GM12875 (cell line): ENCODE results near the gene SHISA6.

Experiments used
- H3K4me3 ChIP-seq: one replicate; pipeline ENCODE4 v1.5.1; 2011; ENCODE audit warnings: low read depth, low read length, control low read depth
- TF ChIP-seq, protein P1 (sequence below): IDR thresholded peaks from 2 replicates; pipeline ENCODE4 v1.5.1; 2011; ENCODE audit warnings: low read depth, mild to moderate bottlenecking, control low read depth, inconsistent platforms, low read length, moderate library complexity, borderline replicate concordance; ENCODE audit not compliant: insufficient read depth

SHISA6 gene

DNA sequence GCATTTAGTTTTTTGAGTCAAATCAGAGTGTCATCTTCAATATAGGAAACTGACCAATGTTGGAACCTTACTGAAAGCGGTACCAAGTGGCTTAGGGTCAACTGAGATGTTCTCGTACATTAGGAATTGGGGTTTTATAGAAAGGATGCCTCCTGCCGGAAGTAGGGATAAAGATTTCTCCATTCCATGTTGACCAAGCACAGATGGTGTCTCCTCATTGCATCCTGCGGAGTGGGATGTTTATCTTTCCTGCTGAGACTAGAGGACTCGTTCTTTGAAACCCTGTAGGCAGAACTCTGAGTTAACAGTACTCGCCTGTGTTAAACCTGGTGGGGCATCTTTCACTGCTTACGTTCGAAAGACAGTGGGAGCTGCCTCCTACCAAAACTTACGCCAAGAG is 1.4 kb downstream of the SHISA6 start:
- TF ChIP-seq, protein P1, sequence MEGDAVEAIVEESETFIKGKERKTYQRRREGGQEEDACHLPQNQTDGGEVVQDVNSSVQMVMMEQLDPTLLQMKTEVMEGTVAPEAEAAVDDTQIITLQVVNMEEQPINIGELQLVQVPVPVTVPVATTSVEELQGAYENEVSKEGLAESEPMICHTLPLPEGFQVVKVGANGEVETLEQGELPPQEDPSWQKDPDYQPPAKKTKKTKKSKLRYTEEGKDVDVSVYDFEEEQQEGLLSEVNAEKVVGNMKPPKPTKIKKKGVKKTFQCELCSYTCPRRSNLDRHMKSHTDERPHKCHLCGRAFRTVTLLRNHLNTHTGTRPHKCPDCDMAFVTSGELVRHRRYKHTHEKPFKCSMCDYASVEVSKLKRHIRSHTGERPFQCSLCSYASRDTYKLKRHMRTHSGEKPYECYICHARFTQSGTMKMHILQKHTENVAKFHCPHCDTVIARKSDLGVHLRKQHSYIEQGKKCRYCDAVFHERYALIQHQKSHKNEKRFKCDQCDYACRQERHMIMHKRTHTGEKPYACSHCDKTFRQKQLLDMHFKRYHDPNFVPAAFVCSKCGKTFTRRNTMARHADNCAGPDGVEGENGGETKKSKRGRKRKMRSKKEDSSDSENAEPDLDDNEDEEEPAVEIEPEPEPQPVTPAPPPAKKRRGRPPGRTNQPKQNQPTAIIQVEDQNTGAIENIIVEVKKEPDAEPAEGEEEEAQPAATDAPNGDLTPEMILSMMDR: no peak
- no peak overlapping the region for H3K4me3 ChIP-seq

- TF ChIP-seq, protein P1: no peak
- no peak overlapping the region for H3K4me3 ChIP-seq
Measured at GRCh38 chr17:11244776-11245175, 3.8 kb downstream of the SHISA6 start.

- TF ChIP-seq, protein P1: no peak
- no peak overlapping the region for H3K4me3 ChIP-seq
Measured at GRCh38 chr17:11245187-11245586, 4.2 kb downstream of the SHISA6 start.

GRCh38 chr17:11245791-11246190 is 4.8 kb downstream of the SHISA6 start:
- H3K4me3 ChIP-seq: no peak overlapping the region
- TF ChIP-seq, protein P1: no peak

DNA sequence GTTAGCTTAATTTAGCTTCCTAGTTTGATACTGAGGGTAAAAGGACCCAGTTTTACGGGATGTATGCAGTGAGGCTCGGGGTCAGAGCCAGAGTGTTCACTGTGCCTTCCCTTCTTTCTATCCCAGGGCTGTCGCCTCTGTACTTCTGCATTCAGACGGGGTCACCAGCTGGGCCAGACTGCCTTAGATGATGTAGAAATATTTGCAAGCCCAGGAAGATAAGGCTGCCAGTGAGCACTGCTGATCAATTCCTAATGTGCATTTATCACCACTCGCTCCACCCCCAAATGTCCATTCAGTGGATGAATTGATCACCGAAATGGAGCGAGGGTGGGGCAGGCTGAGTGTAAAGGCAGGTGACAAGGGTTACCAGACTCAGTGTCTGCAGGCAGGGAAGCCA is 9.1 kb downstream of the SHISA6 start:
- TF ChIP-seq, protein P1: no peak
- H3K4me3 ChIP-seq: no peak overlapping the region

DNA sequence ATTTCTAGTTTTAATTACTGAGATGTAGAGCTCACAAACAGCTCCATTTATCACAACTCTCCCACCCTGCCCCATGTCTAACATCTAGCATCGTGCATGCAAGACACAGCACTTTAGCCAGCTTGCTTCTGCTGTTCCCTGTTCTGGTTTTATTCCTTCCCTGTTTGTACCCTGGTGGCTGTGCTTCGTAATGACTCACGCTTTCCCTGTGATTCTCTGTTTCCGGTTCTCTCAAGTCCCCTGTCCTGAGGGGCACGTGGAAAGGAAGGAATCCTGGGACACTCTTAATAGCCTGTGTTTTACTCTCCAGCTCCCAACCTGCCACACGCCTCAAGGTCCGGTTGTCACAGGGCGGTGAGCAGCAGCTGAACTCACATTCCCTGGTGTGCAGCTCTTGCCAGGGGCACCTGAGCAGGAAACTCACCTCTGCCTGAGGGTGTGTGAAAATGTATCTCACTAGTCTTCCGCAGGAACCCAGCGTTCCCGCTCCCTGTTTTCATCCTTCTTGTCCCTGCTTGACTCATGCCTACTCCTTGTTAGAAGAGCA is 10.6 kb downstream of the SHISA6 start:
- no peak overlapping the region for H3K4me3 ChIP-seq
- TF ChIP-seq, protein P1: no peak

DNA sequence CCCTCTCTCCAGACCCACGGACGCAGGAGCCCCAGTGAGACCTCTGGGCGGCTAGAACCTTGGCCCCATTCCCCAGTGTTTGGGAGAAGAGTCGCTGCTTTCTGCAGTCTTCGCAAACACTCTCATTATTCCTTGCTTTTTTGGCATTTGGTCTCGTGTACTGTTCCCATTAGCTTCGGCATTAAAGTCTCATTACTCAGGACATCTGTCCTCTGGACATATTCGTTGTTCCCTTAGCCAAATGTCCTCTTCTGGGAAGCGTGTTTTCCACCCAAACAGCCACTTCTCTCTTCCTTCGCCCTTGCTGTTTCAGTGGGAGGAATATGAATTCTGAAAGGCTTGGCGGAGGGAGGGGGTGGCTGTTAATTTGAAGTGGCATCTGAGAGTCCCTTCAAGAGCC is 11.1 kb downstream of the SHISA6 start:
- H3K4me3 ChIP-seq: no peak overlapping the region
- TF ChIP-seq, protein P1: no peak
